ENCODE measurements around the gene ZNF155. TPM values are rescaled to one million over a fixed set of nuclear protein-coding genes. Genes with fewer than 3 reads are reported as not detected.

Gene ZNF155
- total and polyA plus RNA-seq, 8 donors = 7.2 to 20.6 (median 17.0) TPM

GRCh38 chr19:44003461-44004009, 19.5 kb downstream of the ZNF155 start:
- no peak for TF ChIP-seq CTCF (IDR thresholded peaks at IDR 0.05)
- H3K36me3 ChIP-seq = peaks cover 0 to 21% of the 10 kb centered on the region in 2 donors
- DNase-seq = peak in 3 of 4 donors; percentile 1 to 35 (median 8)
- peak; percentile 18 for ATAC-seq
- peaks cover 3 to 35% of the 10 kb centered on the region in 2 donors for H3K4me1 ChIP-seq
- peak overlapping the region; percentile 36 to 74 for H3K27ac ChIP-seq
- H3K27me3 ChIP-seq = no peaks in the 10 kb centered on the region
- peaks cover 0 to 32% of the 10 kb centered on the region in 2 donors for H3K9me3 ChIP-seq
- intact Hi-C loops (cut with DNase I) = no loop called here
- H3K4me3 ChIP-seq = peak overlapping the region; percentile 65 to 67

- H3K27ac ChIP-seq = peak overlapping the region in 1 of 2 donors; percentile 66
- H3K4me3 ChIP-seq = no peak overlapping the region
- intact Hi-C loops (cut with DNase I) = no loop called here
- peaks cover 0 to 48% of the 10 kb centered on the region in 2 donors for H3K9me3 ChIP-seq
- H3K4me1 ChIP-seq = peaks cover 3 to 35% of the 10 kb centered on the region in 2 donors
- peaks cover 4 to 45% of the 10 kb centered on the region in 2 donors for H3K36me3 ChIP-seq
- H3K27me3 ChIP-seq = no peaks in the 10 kb centered on the region
- no peak for TF ChIP-seq CTCF (IDR thresholded peaks at IDR 0.05)
- DNase-seq = no peak
- no peak for ATAC-seq
These were observed 22.0 kb downstream of the ZNF155 start for GRCh38 chr19:44005973-44006372.

- Histone ChIP-seq H3K27me3 (no peaks in the 10 kb centered on the region), H3K4me1 (peaks cover 0 to 29% of the 10 kb centered on the region in 2 donors), H3K27ac (no peak overlapping the region), H3K9me3 (peaks cover 0 to 63% of the 10 kb centered on the region in 2 donors), H3K4me3 (no peak overlapping the region), H3K36me3 (peaks cover 4 to 60% of the 10 kb centered on the region in 2 donors)
- DNase-seq (no peak), ATAC-seq (no peak)
- intact Hi-C loops (cut with DNase I) = no loop called here
- TF ChIP-seq CTCF (IDR thresholded peaks at IDR 0.05) = no peak
These were observed 23.5 kb downstream of the ZNF155 start for GRCh38 chr19:44007473-44007872.

DNA sequence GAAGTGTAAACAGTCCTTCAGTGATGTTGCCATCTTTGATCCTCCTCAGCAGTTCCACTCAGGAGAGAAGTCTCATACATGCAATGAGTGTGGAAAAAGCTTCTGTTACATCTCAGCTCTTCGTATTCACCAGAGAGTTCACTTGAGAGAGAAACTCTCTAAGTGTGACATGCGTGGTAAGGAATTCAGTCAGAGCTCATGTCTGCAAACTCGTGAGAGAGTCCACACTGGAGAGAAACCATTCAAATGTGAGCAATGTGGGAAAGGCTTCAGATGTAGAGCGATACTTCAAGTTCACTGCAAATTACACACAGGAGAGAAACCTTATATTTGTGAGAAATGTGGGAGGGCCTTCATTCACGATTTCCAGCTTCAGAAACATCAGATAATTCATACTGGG, 26.5 kb downstream of the ZNF155 start:
- Histone ChIP-seq H3K27ac (no peak overlapping the region), H3K36me3 (peaks cover 4 to 65% of the 10 kb centered on the region in 2 donors), H3K4me3 (no peak overlapping the region), H3K4me1 (peaks cover 0 to 9% of the 10 kb centered on the region in 2 donors), H3K27me3 (no peaks in the 10 kb centered on the region), H3K9me3 (peaks cover 0 to 93% of the 10 kb centered on the region in 2 donors)
- no peak for TF ChIP-seq CTCF (IDR thresholded peaks at IDR 0.05)
- ATAC-seq = no peak
- no peak for DNase-seq
- intact Hi-C loops (cut with DNase I) = no loop called here

DNA sequence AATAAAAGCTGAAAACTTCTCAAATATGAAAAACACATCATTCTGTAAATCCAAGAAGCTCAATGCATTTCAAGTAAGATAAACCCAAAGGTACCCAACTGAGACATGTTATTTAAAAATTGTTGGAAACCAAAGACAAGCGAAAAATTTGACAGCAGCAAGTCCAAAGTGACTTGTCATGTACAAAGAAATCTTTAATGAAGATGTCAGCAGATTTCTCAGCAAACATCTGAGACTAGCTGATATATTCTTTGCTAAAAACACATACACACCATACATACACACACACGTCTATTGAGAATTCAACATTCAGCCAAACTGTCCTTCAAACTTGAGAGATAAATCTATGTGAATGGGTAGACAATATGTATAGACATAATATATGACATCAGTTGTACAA, 35.5 kb downstream of the ZNF155 start:
- Histone ChIP-seq H3K27ac (no peak overlapping the region), H3K9me3 (peaks cover 0 to 38% of the 10 kb centered on the region in 2 donors), H3K4me1 (no peaks in the 10 kb centered on the region), H3K36me3 (no peaks in the 10 kb centered on the region), H3K27me3 (no peaks in the 10 kb centered on the region), H3K4me3 (no peak overlapping the region)
- intact Hi-C loops (cut with DNase I) = no loop called here
- DNase-seq = no peak
- TF ChIP-seq CTCF (IDR thresholded peaks at IDR 0.05) = no peak
- no peak for ATAC-seq

All from left lung (tissue), 10 donors.